DOHH2 (cell line): Measurements from ENCODE around the gene ITCH.

ENCODE experiments used
- H3F3A ChIP-seq: fragments of 200-600 bp; sonication (generic), shearing (Covaris generic); 2 replicates; pipeline ENCODE4 v1.6.0; 2016; ENCODE audit warnings: antibody characterized with exemption, mild to moderate bottlenecking; ENCODE audit not compliant: control insufficient read depth, insufficient read depth
- H3K27ac ChIP-seq: fragments of 200-600 bp; sonication (generic); 2 replicates; pipeline ENCODE4 v1.5.1; 2014; ENCODE audit warnings: low read depth, mild to moderate bottlenecking, low read length, moderate library complexity
- H3K27me3 ChIP-seq: fragments of 200-600 bp; sonication (generic); 2 replicates; pipeline ENCODE4 v1.6.1; 2014; ENCODE audit warnings: mild to moderate bottlenecking, low read length, mixed read lengths; ENCODE audit not compliant: control insufficient read depth
- H3K36me3 ChIP-seq: fragments of 200-600 bp; sonication (generic); 2 replicates; pipeline ENCODE4 v1.6.1; 2014; ENCODE audit warnings: mild to moderate bottlenecking, low read length, moderate library complexity, mixed read lengths; ENCODE audit not compliant: control insufficient read depth
- H3K4me1 ChIP-seq: fragments of 200-600 bp; sonication (generic); 2 replicates; pipeline ENCODE4 v1.6.1; 2014; ENCODE audit warnings: mild to moderate bottlenecking, low read length, mixed read lengths; ENCODE audit not compliant: control insufficient read depth
- H3K4me2 ChIP-seq: fragments of 200-600 bp; sonication (generic); 2 replicates; pipeline ENCODE4 v1.6.0; 2014; ENCODE audit warnings: mild to moderate bottlenecking, low read length, moderate library complexity
- H3K4me3 ChIP-seq: fragments of 200-600 bp; sonication (generic); 2 replicates; pipeline ENCODE4 v1.5.1; 2014; ENCODE audit warnings: mild to moderate bottlenecking, low read length, mixed read lengths
- H3K79me2 ChIP-seq: fragments of 200-600 bp; sonication (generic); 2 replicates; pipeline ENCODE4 v1.6.1; 2014; ENCODE audit warnings: mild to moderate bottlenecking, low read length, mixed read lengths; ENCODE audit not compliant: control insufficient read depth
- H3K9me2 ChIP-seq: fragments of 200-600 bp; sonication (generic); replicated peaks from 2 replicates; pipeline ENCODE4 v1.6.1; 2014; ENCODE audit warnings: mild to moderate bottlenecking, low read length, mixed read lengths; ENCODE audit not compliant: control insufficient read depth
- H3K9me3 ChIP-seq: fragments of 200-600 bp; sonication (generic); 2 replicates; pipeline ENCODE4 v1.6.1; 2014; ENCODE audit warnings: antibody characterized with exemption, low read length, mixed read lengths; ENCODE audit not compliant: control insufficient read depth, insufficient read depth
- H4K20me1 ChIP-seq: fragments of 200-600 bp; sonication (generic); 2 replicates; pipeline ENCODE4 v1.6.0; 2014; ENCODE audit warnings: low read depth, mild to moderate bottlenecking, antibody characterized with exemption, low read length, moderate library complexity; ENCODE audit not compliant: control insufficient read depth, insufficient read depth
- EZH2phosphoT487 ChIP-seq: fragments of 200-600 bp; sonication (generic); IDR thresholded peaks from 2 replicates; pipeline ENCODE4 v1.6.1; 2017; ENCODE audit warnings: borderline replicate concordance, mild to moderate bottlenecking, antibody characterized with exemption, low read length, moderate library complexity, mixed read lengths
- TF ChIP-seq, protein P1 (sequence below): fragments of 200-600 bp; sonication (generic); IDR thresholded peaks from one replicate; pipeline ENCODE4 v1.5.1; 2014; ENCODE audit warnings: antibody characterized with exemption, mild to moderate bottlenecking, low read depth, low read length; ENCODE audit not compliant: poor library complexity, severe bottlenecking

ITCH gene

DNA sequence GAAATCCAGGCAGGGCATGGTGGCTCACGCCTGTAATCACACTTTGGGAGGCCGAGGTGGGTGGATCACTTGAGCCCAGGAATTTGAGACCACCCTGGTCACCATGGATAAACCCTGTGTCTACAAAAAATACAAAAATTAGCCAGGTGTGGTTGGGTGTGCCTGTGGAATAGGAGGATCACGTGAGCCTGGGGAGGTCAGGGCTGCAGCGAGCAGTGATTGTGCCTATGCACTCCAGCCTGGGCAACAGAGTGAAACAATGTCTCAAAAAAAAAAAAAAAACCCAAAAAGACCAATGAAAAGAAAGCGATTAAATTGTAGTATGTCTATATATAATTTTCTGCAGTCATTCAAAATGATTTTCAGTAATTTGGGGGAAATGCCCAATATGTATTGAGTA is 70.3 kb downstream of the ITCH start:
- H3K36me3 ChIP-seq, result peaks cover 6% of the 10 kb centered on the region
- no peaks in the 10 kb centered on the region for H3K79me2 ChIP-seq

DNA sequence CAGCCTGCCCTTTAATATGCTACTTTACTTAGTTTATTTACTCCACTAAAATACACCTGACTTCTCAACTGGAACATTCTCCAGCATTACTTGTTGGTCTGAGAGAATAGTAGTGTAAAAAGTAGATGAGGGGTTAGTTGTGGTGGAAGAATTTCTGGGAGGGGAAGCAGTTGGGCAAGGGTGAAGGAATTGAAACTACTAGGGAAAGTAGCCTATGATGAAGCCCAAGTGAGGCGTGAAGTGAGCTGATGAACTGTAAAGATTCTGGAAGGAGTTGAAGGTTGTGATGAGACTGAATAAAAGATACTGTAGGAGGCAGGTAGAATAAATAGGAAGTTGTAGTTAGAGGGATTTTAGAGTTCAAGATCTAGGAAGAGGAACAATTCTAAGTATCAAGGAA is 72.5 kb downstream of the ITCH start:
- 0 out of 2 replicates have a peak, but pooled peaks cover 6% of the 10 kb centered on the region for H4K20me1 ChIP-seq
- peaks cover 7% of the 10 kb centered on the region for H3F3A ChIP-seq
- peaks cover 25% of the 10 kb centered on the region for H3K36me3 ChIP-seq
- no peaks in the 10 kb centered on the region for H3K9me3 ChIP-seq
- peak overlapping the region; percentile 17; the same call in 1 of the 2 replicates for H3K27ac ChIP-seq
- no peaks in the 10 kb centered on the region for H3K79me2 ChIP-seq
- H3K9me2 ChIP-seq, result no peaks in the 10 kb centered on the region
- no peak for TF ChIP-seq EZH2phosphoT487
- TF ChIP-seq, protein P1, sequence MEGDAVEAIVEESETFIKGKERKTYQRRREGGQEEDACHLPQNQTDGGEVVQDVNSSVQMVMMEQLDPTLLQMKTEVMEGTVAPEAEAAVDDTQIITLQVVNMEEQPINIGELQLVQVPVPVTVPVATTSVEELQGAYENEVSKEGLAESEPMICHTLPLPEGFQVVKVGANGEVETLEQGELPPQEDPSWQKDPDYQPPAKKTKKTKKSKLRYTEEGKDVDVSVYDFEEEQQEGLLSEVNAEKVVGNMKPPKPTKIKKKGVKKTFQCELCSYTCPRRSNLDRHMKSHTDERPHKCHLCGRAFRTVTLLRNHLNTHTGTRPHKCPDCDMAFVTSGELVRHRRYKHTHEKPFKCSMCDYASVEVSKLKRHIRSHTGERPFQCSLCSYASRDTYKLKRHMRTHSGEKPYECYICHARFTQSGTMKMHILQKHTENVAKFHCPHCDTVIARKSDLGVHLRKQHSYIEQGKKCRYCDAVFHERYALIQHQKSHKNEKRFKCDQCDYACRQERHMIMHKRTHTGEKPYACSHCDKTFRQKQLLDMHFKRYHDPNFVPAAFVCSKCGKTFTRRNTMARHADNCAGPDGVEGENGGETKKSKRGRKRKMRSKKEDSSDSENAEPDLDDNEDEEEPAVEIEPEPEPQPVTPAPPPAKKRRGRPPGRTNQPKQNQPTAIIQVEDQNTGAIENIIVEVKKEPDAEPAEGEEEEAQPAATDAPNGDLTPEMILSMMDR, result no peak
- peaks cover 39% of the 10 kb centered on the region for H3K4me1 ChIP-seq
- H3K27me3 ChIP-seq, result no peaks in the 10 kb centered on the region
- H3K4me3 ChIP-seq, result no peak overlapping the region
- peak overlapping the region; percentile 35 for H3K4me2 ChIP-seq

More for the DNA sequence above, 70.3 kb downstream of the ITCH start:
- Histone ChIP-seq H3K27me3 (no peaks in the 10 kb centered on the region), H3K27ac (no peak overlapping the region), H3K4me1 (peaks cover 39% of the 10 kb centered on the region), H3K4me2 (no peak overlapping the region), H4K20me1 (0 out of 2 replicates have a peak, but pooled peaks cover 6% of the 10 kb centered on the region), H3K9me2 (no peaks in the 10 kb centered on the region), H3K9me3 (no peaks in the 10 kb centered on the region), H3K4me3 (no peak overlapping the region), H3F3A (peaks cover 7% of the 10 kb centered on the region)
- no peak for TF ChIP-seq EZH2phosphoT487
- TF ChIP-seq, protein P1, result no peak

- Histone ChIP-seq H4K20me1 (0 out of 2 replicates have a peak, but pooled peaks cover 6% of the 10 kb centered on the region), H3K9me2 (no peaks in the 10 kb centered on the region), H3K27ac (no peak overlapping the region), H3K27me3 (no peaks in the 10 kb centered on the region), H3K4me3 (no peak overlapping the region), H3K9me3 (no peaks in the 10 kb centered on the region), H3F3A (peaks cover 7% of the 10 kb centered on the region), H3K4me2 (no peak overlapping the region), H3K36me3 (peaks cover 37% of the 10 kb centered on the region), H3K4me1 (peaks cover 39% of the 10 kb centered on the region), H3K79me2 (no peaks in the 10 kb centered on the region)
- TF ChIP-seq EZH2phosphoT487, result no peak
- TF ChIP-seq, protein P1, result no peak
These were observed 74.4 kb downstream of the ITCH start for GRCh38 chr20:34437330-34437986.
